NCI-H524 treated with DMSO at 0.1 percent for 48 hours (cell line): Measurements from ENCODE around the gene PRR7.
"Not testable (repeated sequence)": the region's sequence is repeated elsewhere in the genome, so short reads cannot be mapped to it uniquely, and the experiment has no call there.

Source experiments
- DNase-seq: peaks from one replicate; lab custom pipeline; 2025; lab: John Stamatoyannopoulos, UW

The PRR7 gene

DNA sequence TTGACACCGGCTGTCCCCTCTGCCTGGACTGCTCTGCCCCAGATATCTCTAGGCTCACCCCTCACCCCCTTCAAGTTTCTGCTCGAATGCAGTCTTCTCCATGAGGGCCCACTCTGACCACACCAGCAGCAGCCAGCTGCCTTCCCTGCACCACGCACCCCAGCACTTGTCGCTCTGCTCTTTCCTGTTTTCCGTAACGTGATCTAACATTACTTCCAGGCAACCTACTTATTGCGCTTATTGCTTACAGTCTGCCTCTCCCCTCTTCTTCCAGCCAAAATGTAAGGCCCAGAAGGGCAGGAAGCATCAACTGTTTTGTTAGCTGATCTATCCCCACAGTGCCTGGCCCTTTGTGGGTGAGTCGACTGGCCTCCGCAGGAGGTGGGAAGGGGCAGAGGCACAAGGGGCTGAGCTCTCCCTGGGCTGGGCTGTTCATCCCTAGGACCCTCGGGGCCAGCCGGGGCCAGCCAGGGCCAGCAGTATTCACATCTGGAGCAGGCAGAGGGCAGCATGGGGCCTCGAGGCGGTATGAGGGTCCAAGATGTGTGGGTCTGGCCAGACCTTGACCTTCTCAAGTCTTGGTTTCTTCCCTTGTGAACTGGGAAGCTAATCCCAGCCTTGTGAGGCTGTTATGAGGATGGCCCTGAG is 38.4 kb downstream of the PRR7 start:
- DNase-seq: no peak

DNA sequence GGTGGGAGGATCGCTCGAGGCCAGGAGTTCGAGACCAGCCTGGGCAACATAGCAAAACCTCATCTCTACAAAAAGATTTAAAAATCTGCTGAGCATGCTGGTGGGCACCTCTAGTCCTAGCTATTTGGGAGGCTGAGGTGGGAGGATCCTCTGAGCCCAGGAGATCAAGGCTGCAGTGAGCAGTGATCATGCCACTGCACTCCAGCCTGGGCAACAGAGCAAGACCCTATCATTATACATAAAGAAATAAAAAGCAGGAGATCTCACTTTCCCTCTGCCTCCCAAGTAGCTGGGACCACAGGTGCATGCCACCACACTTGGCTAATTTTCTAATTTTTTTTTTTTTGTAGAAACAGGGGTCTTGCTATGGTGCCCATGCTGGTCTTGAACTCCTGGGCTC is 39.1 kb downstream of the PRR7 start:
- DNase-seq: not testable (repeated sequence)

DNA sequence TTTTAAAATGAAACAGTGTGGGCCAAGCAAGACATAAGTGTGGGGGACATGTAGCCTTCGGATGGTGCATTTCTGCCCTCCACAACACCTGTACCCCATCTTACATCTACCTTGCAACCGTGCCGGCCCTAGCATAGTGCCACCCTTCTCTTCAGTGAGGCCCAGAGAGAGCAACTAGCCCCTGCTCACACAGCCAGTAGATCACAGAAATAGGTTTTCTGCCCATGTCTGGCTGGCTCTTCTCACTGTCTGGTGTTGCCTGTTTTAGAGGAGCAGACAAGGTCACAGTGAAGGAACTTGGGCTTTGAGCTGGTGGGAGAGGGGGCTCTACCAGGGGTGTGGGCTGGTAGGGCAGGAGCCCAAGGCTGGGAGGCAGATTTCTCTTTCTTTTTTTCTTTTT is 39.6 kb downstream of the PRR7 start:
- no peak for DNase-seq

DNA sequence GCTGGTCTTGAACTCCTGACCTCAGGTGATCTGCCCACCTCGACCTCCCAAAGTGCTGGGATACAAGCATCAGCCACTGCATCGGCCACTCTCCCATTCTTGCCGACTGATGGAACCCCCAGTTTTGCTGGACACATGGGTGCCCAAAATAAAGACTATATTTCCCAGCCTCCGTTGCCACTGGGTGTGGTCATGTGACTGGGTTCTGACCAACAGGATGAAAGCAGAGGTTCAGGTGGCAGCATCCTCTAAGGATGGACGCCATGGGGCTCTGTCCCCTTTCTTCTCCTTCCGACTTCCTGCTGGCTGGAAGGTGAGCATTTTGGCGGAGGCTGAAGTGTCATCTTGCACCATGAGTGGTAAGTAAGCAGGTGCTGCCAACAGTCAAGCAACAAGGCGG is 40.5 kb downstream of the PRR7 start:
- no peak for DNase-seq

DNA sequence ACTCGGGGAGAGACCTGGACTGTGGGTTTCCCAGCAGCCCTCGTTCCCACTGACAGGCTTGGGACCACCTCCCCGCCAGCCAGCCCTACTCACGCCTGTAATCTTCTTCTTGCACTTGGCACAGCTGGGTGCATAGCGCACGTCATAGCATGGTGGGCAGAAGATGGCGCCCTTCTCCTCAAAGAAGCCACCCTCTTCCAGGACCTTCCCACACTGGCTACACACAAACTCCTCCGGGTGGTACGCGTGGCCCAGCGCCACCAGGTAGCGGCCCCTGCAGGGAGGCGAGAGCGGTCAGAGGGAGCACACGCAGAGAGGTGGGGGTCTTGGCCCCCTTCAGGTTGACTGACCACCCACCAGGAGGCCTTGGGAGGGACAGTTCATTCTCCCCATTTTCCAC is 41.4 kb downstream of the PRR7 start:
- no peak for DNase-seq

DNA sequence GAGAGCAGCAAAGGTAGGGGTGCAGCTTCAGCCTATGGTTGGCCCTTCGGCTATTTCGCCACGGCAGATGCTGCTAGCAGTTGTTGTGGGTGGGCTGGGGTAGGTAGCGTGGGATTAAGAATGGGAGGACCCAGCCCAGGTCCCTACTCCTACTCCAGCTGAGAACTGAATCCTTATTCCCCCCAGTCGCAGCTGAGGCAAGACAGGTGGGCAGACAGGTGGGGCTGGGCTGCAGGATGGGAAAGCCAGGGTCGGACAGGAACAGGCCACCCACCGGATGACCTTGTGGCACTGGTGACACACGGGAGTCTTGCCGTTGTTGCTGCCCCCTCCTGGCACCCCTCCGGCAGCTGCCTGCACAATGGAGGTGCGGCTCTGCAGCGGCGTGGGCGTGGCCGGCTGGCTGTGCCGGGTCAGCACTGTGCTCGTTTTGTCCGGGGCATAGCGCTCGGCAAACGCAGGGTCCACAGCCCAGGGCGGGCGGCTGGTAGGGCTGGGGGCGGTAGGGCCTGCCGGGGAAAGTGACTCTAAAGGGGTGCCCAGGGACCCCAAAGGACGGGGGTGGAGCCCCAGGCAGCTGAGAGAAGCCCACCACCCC is 42.6 kb downstream of the PRR7 start:
- DNase-seq: no peak

DNA sequence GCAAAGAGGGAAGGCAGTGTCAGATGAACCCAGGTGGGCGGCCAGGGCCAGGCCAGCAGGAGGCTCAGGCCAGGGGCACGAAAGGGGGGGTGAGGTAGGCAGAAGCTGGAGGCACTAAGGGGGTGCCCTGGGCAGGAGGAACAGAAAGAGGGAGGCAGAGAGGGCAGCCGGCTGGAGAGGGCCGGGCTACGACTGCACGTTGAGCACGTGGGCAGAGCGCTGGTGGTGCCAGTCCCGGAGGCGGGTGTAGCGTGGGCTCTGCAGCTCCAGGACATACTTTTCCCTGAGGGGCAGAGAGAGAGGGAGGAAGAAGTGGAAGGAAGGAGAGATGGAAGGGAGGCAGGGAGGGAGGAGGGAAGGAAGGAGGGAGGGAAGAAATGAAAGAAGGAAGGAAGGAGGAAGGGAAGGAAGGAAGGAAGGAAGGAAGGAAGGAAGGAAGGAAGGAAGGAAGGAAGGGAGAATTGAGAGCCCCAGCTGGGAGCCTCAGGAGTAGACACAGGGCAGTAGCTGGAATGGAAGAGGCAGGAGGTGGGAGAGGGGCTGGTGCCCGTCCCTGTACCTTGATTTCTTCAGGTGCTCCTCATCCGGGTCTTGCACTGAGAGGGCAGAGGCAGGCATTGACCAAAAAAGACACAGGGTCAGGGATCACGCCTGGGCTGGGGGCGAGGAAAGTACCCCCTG is 43.8 kb downstream of the PRR7 start:
- no peak for DNase-seq

DNA sequence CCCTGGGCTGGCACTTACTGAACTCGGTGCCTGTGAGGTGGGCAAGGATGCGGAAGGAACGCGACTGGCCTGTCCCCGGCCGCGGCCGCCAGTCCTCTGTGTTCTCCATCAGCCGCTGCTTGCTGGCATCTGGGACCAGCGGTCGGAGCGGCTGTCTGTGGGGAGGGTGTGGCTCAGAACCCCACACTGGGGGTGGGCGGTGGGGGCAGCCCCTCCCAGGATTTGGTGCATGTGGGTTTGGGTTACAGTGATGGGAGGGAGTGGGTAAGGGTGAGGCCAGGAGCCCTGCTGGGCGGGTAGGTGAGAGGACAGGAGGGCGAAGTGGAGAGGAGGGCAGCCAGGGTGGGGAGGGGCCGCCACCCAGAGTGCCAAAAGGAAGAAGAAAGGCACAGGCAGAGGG is 44.4 kb downstream of the PRR7 start:
- no peak for DNase-seq

DNA sequence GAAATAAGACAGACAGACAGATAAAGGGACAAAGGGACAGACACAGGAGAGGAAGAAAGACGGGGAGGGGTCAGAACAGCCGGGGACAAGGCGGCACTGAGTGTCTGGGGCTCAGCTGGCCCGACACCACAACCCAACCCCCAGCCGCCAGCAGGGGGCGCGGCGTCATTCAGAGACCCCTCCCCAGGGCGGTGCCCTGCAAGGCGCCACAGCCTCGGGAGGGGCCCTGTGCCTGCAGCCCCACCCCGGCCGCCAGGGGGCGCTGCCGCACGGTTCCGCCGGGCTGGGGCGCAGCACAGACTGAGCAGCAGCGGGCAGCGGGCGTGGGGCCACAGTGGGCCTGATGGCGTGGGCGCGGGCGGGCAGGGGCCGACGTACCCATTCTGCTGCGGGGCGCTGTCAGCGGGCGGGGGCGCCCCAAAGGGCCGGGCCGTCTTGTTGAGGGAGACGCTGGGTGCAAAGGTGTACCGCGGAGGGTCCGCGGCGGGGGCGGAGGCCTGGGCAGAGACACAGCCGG is 44.9 kb downstream of the PRR7 start:
- DNase-seq: no peak

DNA sequence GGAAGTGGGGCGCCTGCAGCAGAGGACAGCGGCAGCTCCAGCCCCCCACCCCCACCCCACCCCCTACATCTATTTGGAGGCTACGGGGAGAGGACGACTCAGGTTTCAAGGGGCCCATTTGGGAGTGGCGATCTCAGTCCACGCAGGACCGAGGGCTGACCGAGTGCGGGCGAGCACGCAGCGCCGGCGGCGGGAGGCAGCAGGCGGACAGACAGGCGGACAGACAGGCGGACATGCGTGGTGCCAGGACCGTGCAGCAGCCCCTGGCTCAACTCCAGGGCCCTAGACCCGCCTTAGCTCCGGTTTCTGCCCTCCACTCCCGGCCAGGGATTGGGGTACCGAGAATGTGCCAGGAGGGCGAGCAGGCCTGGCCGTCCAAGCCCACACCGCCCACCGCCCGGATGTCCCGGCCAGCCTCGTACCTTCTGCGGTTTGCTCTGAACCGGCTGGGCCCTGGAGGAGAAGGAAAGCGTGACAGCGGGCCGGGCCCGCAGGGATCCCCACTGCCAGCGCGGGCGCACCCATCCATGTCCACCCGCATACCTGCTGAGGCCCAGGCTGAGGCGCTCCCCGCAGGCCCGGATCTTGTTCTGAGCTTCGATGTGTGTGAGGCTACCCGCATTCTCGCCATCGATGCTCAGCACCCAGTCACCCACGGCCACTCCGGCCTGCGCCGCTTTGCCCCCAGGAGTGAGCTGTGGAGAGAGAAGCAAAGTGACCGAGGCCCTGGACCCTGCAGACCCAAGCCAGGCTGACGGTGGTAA is 45.6 kb downstream of the PRR7 start:
- no peak for DNase-seq

DNA sequence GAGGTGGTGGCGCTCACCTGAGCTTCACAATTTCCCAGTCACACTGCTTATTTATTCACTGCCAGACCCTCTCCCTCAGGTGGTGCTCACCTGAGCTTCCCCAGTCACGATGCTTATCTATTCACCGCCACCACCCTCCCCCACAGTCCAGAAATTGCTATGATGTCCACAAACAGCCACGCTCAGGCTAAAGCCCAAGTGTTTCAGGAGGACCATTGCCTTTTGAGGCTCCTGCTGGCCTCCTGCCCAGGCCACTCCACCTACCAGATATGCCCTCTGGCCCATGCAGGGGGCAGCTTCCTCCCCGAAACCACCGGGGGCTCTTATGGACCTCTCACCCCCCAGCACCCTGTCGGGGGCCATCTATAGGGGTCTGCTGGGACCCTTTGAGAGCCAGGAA is 46.2 kb downstream of the PRR7 start:
- no peak for DNase-seq

DNA sequence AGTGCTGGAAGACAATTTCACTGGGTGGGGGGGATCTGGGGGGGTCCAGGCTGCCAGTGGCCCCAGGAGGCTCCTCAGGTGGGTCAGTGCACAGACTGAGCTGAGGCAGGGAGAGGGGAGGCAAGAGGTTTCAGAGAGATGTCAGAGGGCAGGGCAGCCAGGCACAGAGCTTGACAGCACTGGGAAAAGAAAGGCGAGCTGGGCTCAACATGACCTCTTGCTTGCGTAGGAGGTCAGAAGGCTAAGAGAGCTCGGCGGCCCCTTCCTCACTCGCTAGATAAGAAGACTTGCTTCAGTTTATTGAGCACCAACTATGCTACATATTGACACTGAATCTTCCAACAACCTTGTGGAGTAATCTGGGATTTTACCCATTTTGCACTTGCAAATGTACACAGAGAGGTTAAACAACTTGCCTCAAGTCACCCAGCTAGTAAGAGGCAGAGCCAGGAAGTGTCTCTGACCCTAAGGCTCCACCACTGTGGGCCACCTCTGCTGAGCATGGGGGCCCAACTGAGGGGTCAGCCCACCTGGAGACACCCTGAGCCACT is 47.3 kb downstream of the PRR7 start:
- DNase-seq: no peak

DNA sequence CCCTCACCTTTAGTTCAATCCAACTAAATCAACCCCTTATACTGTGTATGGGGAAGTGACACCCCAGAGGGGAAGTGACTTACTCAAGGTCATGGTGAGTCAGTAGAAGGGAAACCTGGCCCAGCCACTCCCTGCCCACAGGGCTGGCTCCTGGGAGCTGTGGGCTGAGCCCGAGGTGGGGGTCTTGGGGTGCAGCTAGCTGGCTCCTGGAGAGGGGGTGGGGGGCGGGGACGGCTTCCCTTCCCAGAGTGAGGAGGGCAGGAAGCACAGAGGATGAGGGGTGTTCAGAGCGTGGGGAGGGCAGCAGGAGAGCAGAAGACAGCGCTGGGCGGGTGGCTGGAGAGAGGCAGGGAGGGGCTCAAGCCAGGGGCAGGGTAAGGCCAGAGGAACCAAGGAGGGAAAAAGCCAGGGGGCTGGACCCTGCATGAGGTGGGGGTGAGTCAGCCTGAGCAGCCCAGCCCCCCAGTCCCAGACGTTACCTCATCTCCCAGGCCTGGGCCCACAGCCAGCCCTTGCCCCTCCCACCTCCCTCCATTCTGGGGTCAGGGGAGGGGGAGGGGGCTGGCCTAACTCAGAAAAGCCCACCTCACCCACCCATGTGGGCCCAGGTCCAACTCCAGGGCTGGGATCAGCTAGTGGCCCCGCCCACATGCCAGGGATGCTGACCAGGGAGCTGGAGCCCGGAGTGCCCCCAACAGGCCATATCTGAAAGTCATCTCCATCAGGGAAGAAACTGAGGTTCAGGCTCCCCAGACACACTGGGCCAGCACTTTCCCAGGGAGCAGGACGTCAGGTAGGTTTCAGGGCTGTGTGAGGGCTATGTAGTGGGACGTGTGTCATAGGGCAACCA is 48.0 kb downstream of the PRR7 start:
- no peak for DNase-seq

DNA sequence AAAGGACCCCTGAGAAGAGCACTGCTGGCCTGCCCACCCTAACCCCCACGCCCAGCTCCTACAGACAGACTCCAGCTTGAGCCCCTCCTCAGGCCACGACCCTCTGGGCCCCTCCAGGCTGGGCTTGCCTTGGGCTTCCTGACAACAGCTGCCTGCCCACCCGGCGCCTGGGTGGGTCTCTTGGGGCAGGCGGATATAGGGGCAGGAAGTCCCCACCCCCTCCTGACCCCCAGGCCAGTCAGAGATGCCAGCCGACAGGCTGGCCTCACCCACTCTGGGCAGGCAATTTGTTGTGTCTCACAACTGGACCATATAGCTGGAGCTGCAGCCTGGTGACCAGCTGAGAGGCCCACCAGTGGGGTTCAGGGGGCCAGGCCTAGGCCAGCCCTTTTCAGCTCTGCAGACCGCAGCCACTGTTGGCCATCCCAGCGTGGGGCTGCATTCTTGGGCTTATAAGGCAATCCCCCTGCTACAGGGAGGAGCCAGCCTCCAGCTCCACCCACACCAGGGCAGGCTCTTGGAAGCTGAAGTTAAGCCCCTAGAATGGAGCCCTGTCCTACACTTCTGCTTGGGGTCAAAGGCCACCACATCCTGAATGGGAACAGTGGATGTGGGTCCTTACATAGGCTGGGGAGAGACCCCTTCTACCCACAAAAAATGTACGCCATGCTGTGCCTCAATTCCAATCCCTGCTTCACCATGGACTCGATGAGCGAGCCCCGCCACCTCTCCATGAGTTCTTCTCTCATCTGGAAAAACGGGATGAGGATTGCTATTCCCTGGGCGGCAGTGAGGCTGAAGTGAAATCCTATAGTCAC is 48.8 kb downstream of the PRR7 start:
- no peak for DNase-seq

DNA sequence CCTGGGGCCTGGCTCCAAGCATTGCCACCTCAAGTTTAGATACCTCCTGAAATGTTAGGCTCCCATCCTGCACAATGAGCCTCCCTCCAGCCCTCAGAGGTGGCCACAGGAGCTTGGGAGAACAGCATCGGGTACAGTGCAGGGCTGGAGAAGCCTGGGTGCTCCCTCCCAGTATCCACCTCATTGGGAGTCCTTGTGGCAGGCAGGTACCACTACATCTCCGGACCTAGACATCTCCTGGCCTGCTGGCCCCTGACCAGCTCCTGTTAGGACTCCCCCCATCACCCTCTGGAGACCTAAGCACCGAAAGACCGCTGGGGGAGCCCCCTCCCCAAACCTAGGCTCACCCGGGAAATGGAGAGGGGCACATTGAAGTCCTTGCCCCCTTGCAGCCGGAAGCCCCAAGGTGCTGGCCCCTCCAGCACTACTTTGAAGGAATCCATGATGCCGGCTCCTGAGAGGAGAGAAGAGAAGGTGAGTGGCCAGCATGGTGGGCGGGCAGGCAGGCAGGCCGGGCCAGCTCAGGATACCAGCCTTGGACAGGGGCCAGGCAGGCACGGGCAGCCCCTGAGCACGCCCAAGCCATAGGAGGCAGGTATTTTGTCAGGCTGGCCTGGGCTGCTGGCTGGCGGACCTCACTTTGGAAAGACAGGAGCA is 49.6 kb downstream of the PRR7 start:
- no peak for DNase-seq

DNA sequence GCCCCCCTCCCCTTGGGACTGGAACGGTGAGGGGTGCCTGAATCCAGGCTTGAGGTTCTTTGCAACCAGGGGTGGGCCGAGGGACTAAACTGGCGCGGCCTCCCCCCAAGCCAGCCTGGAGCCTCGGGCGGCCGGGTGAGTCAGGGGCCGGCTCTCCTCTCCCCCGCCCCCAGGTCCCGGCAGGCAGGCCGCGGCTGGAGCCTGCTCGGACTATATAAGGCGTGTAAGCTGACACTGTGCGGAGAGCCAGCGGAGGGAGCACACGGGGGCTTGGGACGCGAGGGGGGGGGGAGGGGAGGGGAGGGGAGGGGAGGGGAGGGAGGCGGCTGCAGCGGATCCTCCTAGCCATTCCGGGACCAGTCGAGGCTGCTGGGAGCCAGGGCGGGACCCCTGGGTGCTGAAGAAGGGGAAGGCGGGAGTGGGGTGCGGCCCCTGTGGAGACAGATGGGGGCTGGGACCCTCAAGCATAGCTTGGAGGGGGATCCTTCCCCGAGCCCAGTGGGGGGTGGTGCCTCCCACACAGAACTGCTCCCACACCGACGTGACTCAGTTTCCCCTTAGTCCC is 50.2 kb downstream of the PRR7 start:
- DNase-seq: no peak

DNA sequence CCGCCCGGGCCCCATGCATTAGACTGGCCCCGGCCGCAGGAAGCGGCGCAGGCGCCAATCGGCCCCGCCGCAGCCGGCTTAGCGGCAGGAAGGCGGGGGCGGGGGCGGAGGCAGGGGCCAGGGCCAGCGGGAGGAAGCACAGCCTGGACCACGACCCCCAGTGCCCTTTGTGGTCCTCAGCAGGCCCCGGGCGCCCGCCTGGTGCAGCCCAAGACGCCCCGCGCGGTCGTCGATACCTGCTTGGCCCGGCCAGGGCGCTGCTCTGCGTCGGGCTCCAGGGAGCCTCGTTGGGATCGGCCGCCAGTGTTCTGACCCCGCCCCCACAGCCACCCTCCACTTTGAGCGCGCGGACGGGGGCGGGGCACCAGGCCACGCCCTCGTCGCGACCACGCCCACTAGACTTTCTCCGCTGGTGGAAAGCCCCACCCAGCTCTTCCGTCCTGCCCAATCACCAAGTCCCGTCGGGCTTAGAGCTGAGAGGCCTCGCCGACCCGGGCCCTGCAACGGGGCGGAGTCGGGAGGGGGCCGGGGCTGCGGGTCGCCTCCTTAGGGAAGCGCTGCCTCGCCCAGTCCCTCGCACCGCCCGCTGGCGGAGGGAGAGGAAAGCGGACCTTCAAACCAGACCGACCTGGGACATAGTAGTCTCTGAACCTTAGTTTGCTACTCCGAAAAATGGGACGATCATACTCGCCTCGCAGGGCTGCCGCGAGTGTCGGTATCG is 50.8 kb downstream of the PRR7 start, which contains the start of gene PDLIM7:
TSS of gene PDLIM7 (minus strand) at position 313 of the 721 bp plus-strand sequence. CDS start 1,092 bp downstream, outside the sequence.
- DNase-seq: peak; percentile 71

DNA sequence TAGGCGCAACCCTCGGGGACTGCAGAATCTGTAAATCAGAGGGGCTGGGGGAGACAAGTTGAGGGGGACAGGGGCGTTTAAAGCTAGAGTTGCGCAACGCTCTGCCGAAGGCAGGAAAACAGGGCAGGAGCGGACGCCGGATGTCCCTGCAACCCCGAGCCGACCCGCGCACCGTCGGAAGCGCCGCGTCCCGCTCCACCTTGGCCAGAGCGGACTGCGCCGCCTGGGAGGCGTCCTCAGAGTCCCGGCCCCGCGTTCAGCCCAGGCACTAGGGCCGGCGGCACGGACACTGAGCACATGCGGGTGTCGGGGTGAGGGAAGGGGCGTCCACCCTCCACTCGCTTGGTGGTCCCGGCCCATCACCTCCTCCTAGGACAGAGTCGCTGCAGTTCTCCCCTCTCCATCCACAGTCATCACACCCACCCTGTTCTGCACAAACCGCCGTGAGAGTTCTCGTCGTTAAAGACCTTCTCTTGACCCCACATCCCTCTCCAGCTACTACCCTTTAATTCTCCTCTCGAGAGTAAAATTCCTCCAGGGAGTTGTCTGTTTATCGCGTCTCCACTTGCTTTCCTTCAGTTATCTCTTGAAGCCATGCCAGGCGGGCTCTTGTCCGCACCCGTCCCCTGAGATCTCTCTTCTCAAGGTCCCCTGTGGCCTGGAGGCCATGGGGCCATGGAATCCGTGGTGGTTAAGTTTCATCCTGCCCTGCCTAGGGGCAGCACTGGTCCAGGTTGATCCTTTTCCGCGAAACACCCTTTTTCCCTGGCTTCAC is 51.6 kb downstream of the PRR7 start:
- no peak for DNase-seq
